HL-60 (cell line): ENCODE results near the gene SMTNL1.

Experiments used
- GABPA ChIP-seq: IDR thresholded peaks from 2 replicates; pipeline ENCODE4 v1.6.1; 2012; ENCODE audit warnings: low read depth
- POLR2AphosphoS5 ChIP-seq: IDR thresholded peaks from 2 replicates; pipeline ENCODE4 v1.6.1; 2012; ENCODE audit warnings: low read depth
- TF ChIP-seq, protein P1 (sequence below): IDR thresholded peaks from one replicate; pipeline ENCODE4 v1.5.1; 2011; ENCODE audit warnings: low read length, control low read depth, inconsistent platforms; ENCODE audit not compliant: insufficient read depth
- TF ChIP-seq, protein P2 (sequence below): IDR thresholded peaks from 2 replicates; pipeline ENCODE4 v1.6.1; 2012; ENCODE audit warnings: low read depth; ENCODE audit not compliant: insufficient replicate concordance

DNA sequence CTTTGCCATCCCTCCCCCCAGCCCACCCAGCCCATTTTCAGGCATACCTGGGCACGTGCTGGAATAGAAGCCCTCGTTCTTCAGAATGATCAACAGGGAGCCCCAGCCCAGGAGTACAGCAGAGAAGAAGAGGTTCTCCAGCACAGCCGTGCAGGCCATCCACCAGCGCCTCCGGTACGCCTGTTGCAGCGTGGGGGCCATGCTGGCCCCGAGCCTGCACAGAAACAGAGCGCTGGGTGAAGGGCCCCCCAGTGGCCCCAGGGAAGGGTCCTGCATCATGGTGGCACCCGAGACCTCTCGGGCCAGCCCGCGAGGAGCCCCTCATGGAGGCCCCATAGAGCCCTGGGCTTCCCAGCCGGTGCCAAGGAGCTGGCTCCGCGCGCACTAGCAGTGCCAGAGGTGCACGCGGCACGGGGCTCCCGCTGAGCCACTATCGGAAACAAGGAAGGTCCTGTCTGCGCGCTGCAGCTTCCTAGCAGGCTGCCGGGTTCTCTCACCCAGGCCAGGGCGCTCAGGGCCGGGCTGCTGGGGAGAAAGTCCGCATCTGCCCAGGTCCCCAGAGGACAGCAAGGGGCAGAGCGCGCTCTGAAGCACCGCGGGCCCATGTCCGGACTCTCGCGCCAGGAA lies 23.4 kb upstream of the SMTNL1 start:
- TF ChIP-seq POLR2AphosphoS5 (peak; percentile 32; the same call in 1 of the 2 replicates), GABPA (no peak)
- TF ChIP-seq, protein P1, sequence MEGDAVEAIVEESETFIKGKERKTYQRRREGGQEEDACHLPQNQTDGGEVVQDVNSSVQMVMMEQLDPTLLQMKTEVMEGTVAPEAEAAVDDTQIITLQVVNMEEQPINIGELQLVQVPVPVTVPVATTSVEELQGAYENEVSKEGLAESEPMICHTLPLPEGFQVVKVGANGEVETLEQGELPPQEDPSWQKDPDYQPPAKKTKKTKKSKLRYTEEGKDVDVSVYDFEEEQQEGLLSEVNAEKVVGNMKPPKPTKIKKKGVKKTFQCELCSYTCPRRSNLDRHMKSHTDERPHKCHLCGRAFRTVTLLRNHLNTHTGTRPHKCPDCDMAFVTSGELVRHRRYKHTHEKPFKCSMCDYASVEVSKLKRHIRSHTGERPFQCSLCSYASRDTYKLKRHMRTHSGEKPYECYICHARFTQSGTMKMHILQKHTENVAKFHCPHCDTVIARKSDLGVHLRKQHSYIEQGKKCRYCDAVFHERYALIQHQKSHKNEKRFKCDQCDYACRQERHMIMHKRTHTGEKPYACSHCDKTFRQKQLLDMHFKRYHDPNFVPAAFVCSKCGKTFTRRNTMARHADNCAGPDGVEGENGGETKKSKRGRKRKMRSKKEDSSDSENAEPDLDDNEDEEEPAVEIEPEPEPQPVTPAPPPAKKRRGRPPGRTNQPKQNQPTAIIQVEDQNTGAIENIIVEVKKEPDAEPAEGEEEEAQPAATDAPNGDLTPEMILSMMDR, result no peak
- TF ChIP-seq, protein P2, sequence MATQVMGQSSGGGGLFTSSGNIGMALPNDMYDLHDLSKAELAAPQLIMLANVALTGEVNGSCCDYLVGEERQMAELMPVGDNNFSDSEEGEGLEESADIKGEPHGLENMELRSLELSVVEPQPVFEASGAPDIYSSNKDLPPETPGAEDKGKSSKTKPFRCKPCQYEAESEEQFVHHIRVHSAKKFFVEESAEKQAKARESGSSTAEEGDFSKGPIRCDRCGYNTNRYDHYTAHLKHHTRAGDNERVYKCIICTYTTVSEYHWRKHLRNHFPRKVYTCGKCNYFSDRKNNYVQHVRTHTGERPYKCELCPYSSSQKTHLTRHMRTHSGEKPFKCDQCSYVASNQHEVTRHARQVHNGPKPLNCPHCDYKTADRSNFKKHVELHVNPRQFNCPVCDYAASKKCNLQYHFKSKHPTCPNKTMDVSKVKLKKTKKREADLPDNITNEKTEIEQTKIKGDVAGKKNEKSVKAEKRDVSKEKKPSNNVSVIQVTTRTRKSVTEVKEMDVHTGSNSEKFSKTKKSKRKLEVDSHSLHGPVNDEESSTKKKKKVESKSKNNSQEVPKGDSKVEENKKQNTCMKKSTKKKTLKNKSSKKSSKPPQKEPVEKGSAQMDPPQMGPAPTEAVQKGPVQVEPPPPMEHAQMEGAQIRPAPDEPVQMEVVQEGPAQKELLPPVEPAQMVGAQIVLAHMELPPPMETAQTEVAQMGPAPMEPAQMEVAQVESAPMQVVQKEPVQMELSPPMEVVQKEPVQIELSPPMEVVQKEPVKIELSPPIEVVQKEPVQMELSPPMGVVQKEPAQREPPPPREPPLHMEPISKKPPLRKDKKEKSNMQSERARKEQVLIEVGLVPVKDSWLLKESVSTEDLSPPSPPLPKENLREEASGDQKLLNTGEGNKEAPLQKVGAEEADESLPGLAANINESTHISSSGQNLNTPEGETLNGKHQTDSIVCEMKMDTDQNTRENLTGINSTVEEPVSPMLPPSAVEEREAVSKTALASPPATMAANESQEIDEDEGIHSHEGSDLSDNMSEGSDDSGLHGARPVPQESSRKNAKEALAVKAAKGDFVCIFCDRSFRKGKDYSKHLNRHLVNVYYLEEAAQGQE, result no peak
